Measurements from ENCODE around the gene TPT1.

The TPT1 gene

GRCh38 chr13:45331123-45331619 lies 9.8 kb downstream of the TPT1 start:
- H3K4me1 ChIP-seq (ENCODE audit: control insufficient read depth, insufficient read depth, low read length): no peaks in the 10 kb centered on the region
- H3K27ac ChIP-seq (ENCODE audit: low read depth, low read length): no peak overlapping the region
- H3K36me3 ChIP-seq (ENCODE audit: control insufficient read depth, insufficient read depth, low read length): peaks cover 6% of the 10 kb centered on the region
- no peak overlapping the region for H3K9ac ChIP-seq (ENCODE audit: low read length)
- H3K4me3 ChIP-seq (ENCODE audit: low read length): no peak overlapping the region
- H3K27me3 ChIP-seq (ENCODE audit: control insufficient read depth, insufficient read depth, low read length): no peaks in the 10 kb centered on the region

DNA sequence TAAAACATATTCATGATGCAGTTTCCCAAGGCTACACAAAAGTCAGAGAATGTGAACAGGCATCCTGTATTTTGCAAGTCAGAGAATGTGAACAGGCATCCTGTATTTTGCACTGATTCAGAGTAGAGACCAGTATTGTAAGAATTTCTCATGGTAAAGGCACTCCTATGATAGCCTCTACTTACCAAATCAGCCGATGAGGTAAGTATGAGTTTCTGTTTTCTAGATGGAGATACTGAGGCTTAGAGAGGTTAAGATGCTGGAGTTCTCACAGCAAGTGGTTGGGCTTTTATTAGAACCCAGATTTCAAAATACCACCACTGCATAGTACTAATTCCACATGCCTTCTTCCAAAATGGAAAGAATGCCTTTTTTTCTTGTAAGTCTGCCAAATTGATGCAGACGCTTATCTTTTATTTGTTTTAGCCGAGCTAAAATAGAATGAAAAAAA lies 12.3 kb downstream of the TPT1 start:
- Histone ChIP-seq H3K4me1 (ENCODE audit: control insufficient read depth, insufficient read depth, low read length) (peaks cover 4% of the 10 kb centered on the region), H3K36me3 (ENCODE audit: control insufficient read depth, insufficient read depth, low read length) (no peaks in the 10 kb centered on the region), H3K27ac (ENCODE audit: low read depth, low read length) (no peak overlapping the region), H3K9ac (ENCODE audit: low read length) (no peak overlapping the region), H3K27me3 (ENCODE audit: control insufficient read depth, insufficient read depth, low read length) (no peaks in the 10 kb centered on the region), H3K4me3 (ENCODE audit: low read length) (no peak overlapping the region)

- no peak overlapping the region for H3K27ac ChIP-seq (ENCODE audit: low read depth, low read length)
Measured at GRCh38 chr13:45327253-45327955, 13.6 kb downstream of the TPT1 start.

DNA sequence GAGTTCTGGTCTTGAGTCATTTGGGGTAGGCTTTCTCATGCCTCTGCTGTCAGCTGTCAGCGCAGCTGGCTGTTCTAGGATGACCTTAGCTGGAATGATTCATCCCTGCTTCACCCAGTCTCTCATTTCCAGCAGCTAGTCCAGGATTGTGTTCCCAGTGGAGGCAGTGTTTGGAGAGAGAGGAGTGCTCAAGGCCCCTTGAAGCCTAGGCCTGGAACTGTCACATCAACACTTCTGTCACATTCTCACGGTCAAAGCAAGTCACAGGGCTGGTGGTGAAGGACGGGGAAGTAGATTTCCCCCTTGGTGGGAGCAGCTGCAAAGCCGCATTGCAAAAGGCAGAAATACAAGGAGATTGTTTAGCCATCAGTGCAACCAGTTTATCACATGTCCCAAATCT lies 15.2 kb downstream of the TPT1 start:
- Histone ChIP-seq H3K9ac (ENCODE audit: low read length) (no peak overlapping the region), H3K27me3 (ENCODE audit: control insufficient read depth, insufficient read depth, low read length) (no peaks in the 10 kb centered on the region), H3K36me3 (ENCODE audit: control insufficient read depth, insufficient read depth, low read length) (no peaks in the 10 kb centered on the region), H3K4me3 (ENCODE audit: low read length) (no peak overlapping the region), H3K27ac (ENCODE audit: low read depth, low read length) (no peak overlapping the region), H3K4me1 (ENCODE audit: control insufficient read depth, insufficient read depth, low read length) (peaks cover 4% of the 10 kb centered on the region)

More at GRCh38 chr13:45327253-45327955, 13.6 kb downstream of the TPT1 start:
- no peak overlapping the region for H3K9ac ChIP-seq (ENCODE audit: low read length)
- no peak overlapping the region for H3K4me3 ChIP-seq (ENCODE audit: low read length)
- no peaks in the 10 kb centered on the region for H3K36me3 ChIP-seq (ENCODE audit: control insufficient read depth, insufficient read depth, low read length)
- H3K4me1 ChIP-seq (ENCODE audit: control insufficient read depth, insufficient read depth, low read length): peaks cover 4% of the 10 kb centered on the region
- no peaks in the 10 kb centered on the region for H3K27me3 ChIP-seq (ENCODE audit: control insufficient read depth, insufficient read depth, low read length)

DNA sequence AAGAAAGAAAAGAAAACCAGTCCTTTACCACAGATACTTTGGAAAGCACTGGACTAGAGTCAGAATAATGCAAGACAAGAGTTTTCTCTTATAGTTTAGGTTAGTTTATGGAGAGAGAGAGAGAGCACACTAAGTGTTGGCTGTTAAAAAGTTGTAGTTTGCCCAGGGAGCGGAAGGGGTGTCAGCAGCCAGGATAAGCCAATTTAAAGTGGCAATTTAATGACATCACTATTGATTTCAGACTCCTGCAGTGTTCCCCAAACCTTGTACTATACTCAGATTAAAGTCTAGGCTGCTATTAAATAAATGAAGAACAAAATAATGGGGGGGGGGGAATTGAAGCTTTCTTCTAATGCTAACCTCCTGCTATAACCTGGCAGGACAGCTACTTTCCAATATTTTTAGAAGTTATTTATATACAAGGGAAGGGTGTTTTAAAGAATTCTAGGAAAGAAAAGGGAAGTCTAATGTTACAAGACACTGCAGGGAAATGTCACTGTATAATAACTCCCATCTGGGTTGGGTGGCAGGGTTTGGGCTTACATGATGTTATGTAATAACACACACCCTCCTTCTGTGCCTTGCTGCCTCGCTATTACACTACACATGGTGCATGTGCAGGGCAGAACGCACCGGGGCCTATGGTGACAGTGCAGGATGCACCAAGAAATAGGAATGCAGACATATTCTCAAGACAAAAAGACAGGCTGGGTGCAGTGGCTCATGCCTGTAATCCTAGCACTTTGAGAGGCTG lies 19.9 kb downstream of the TPT1 start:
- no peaks in the 10 kb centered on the region for H3K36me3 ChIP-seq (ENCODE audit: control insufficient read depth, insufficient read depth, low read length)
- H3K4me3 ChIP-seq (ENCODE audit: low read length): no peak overlapping the region
- no peak overlapping the region for H3K9ac ChIP-seq (ENCODE audit: low read length)
- no peaks in the 10 kb centered on the region for H3K27me3 ChIP-seq (ENCODE audit: control insufficient read depth, insufficient read depth, low read length)
- H3K27ac ChIP-seq (ENCODE audit: low read depth, low read length): no peak overlapping the region
- peaks cover 4% of the 10 kb centered on the region for H3K4me1 ChIP-seq (ENCODE audit: control insufficient read depth, insufficient read depth, low read length)

DNA sequence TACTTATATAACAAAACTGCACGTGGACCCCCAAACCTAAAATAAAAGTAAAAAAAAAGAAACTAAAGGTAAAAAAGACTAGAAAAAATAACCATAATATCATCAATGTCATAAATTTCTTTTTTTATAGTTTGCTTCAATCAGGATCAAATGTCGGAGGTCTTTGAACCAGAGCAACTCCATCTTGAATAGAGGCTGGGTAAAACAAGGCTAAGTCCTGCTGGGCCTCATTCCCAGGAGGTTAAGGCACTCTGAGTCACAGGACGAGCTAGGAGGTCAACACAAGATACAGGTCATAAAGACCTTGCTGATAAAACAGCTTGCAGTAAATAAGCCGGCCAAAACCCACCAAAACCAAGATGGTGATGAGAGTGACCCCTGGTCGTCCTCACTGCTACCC lies 24.0 kb downstream of the TPT1 start:
- Histone ChIP-seq H3K36me3 (ENCODE audit: control insufficient read depth, insufficient read depth, low read length) (no peaks in the 10 kb centered on the region), H3K27me3 (ENCODE audit: control insufficient read depth, insufficient read depth, low read length) (no peaks in the 10 kb centered on the region), H3K27ac (ENCODE audit: low read depth, low read length) (no peak overlapping the region), H3K4me1 (ENCODE audit: control insufficient read depth, insufficient read depth, low read length) (no peaks in the 10 kb centered on the region), H3K4me3 (ENCODE audit: low read length) (no peak overlapping the region), H3K9ac (ENCODE audit: low read length) (no peak overlapping the region)

GRCh38 chr13:45316338-45316737 lies 24.6 kb downstream of the TPT1 start:
- H3K4me3 ChIP-seq (ENCODE audit: low read length): no peak overlapping the region
- no peak overlapping the region for H3K9ac ChIP-seq (ENCODE audit: low read length)
- no peak overlapping the region for H3K27ac ChIP-seq (ENCODE audit: low read depth, low read length)

GRCh38 chr13:45315520-45316167 lies 25.3 kb downstream of the TPT1 start:
- H3K36me3 ChIP-seq (ENCODE audit: control insufficient read depth, insufficient read depth, low read length): no peaks in the 10 kb centered on the region
- no peak overlapping the region for H3K9ac ChIP-seq (ENCODE audit: low read length)
- H3K4me3 ChIP-seq (ENCODE audit: low read length): no peak overlapping the region
- peaks cover 3% of the 10 kb centered on the region for H3K4me1 ChIP-seq (ENCODE audit: control insufficient read depth, insufficient read depth, low read length)
- H3K27me3 ChIP-seq (ENCODE audit: control insufficient read depth, insufficient read depth, low read length): no peaks in the 10 kb centered on the region
- H3K27ac ChIP-seq (ENCODE audit: low read depth, low read length): no peak overlapping the region

More at GRCh38 chr13:45316338-45316737, 24.6 kb downstream of the TPT1 start:
- no peaks in the 10 kb centered on the region for H3K4me1 ChIP-seq (ENCODE audit: control insufficient read depth, insufficient read depth, low read length)
- no peaks in the 10 kb centered on the region for H3K36me3 ChIP-seq (ENCODE audit: control insufficient read depth, insufficient read depth, low read length)
- no peaks in the 10 kb centered on the region for H3K27me3 ChIP-seq (ENCODE audit: control insufficient read depth, insufficient read depth, low read length)

DNA sequence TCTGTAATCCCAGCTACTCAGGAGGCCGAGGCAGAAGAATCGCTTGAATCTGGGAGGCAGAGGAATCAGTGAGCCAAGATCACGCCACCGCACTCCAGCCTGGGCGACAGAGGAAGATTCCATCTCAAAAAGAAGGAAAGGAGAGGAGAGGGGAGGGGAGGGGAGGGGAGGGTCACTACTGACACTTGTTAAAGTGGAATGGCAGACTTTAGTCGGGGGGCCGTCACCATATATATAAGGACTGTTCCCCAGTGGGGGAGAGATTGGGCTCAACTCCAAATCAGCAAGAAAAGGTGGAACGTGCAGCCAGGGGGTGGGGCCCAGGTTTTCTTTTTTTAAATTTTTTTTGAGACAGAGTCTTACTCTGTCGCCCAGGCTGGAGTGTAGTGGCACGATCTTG lies 26.2 kb downstream of the TPT1 start:
- H3K4me3 ChIP-seq (ENCODE audit: low read length): no peak overlapping the region
- H3K9ac ChIP-seq (ENCODE audit: low read length): no peak overlapping the region
- no peaks in the 10 kb centered on the region for H3K27me3 ChIP-seq (ENCODE audit: control insufficient read depth, insufficient read depth, low read length)
- peaks cover 3% of the 10 kb centered on the region for H3K4me1 ChIP-seq (ENCODE audit: control insufficient read depth, insufficient read depth, low read length)
- H3K36me3 ChIP-seq (ENCODE audit: control insufficient read depth, insufficient read depth, low read length): no peaks in the 10 kb centered on the region
- H3K27ac ChIP-seq (ENCODE audit: low read depth, low read length): no peak overlapping the region

- H3K27ac ChIP-seq (ENCODE audit: low read depth, low read length): no peak overlapping the region
- peak overlapping the region; percentile 69 for H3K4me3 ChIP-seq (ENCODE audit: low read length)
- no peak overlapping the region for H3K9ac ChIP-seq (ENCODE audit: low read length)
Measured at GRCh38 chr13:45310341-45311131, 30.4 kb downstream of the TPT1 start.

GRCh38 chr13:45306966-45307365 lies 34.0 kb downstream of the TPT1 start:
- Histone ChIP-seq H3K27ac (ENCODE audit: low read depth, low read length) (no peak overlapping the region), H3K9ac (ENCODE audit: low read length) (no peak overlapping the region), H3K27me3 (ENCODE audit: control insufficient read depth, insufficient read depth, low read length) (no peaks in the 10 kb centered on the region), H3K36me3 (ENCODE audit: control insufficient read depth, insufficient read depth, low read length) (no peaks in the 10 kb centered on the region), H3K4me3 (ENCODE audit: low read length) (no peak overlapping the region), H3K4me1 (ENCODE audit: control insufficient read depth, insufficient read depth, low read length) (peaks cover 6% of the 10 kb centered on the region)

More at GRCh38 chr13:45310341-45311131, 30.4 kb downstream of the TPT1 start:
- Histone ChIP-seq H3K27me3 (ENCODE audit: control insufficient read depth, insufficient read depth, low read length) (no peaks in the 10 kb centered on the region), H3K4me1 (ENCODE audit: control insufficient read depth, insufficient read depth, low read length) (peaks cover 3% of the 10 kb centered on the region), H3K36me3 (ENCODE audit: control insufficient read depth, insufficient read depth, low read length) (no peaks in the 10 kb centered on the region)

DNA sequence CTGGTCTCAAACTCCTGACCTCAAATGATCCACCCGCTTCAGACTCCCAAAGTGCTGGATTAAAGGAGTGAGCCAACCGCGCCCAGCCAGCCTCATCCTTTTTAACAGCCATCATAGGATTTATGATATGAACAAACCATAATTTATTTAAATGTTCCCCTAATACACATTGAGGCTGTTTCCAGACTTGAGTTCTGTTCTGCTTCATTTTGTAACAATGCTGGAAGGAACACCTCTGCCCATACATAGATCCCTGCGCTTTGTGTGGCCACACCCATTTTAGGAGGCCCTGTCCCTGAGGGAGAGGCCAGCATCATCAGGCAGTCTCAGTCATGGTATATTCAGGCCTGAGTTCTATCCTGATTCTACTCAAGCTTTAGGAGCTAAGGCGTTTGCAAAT lies 35.9 kb downstream of the TPT1 start:
- H3K36me3 ChIP-seq (ENCODE audit: control insufficient read depth, insufficient read depth, low read length): no peaks in the 10 kb centered on the region
- H3K27ac ChIP-seq (ENCODE audit: low read depth, low read length): peak overlapping the region; percentile 80
- H3K4me1 ChIP-seq (ENCODE audit: control insufficient read depth, insufficient read depth, low read length): peaks cover 3% of the 10 kb centered on the region

More for the DNA sequence above, 35.9 kb downstream of the TPT1 start:
- no peaks in the 10 kb centered on the region for H3K27me3 ChIP-seq (ENCODE audit: control insufficient read depth, insufficient read depth, low read length)
- H3K9ac ChIP-seq (ENCODE audit: low read length): no peak overlapping the region
- H3K4me3 ChIP-seq (ENCODE audit: low read length): no peak overlapping the region
